Neuronal stem cell (in vitro differentiated cells): ENCODE data around the gene ODAD4.
"Not testable (repeated sequence)": the region's sequence is repeated elsewhere in the genome, so short reads cannot be mapped to it uniquely, and the experiment has no call there.

ENCODE experiments used
- DNase-seq: peaks from one replicate; pipeline ENCODE4 v3.0.0-alpha.2; 2013; ENCODE audit warnings: low spot score
- H2AFZ ChIP-seq: one replicate; pipeline ENCODE4 v1.6.1; 2013; ENCODE audit warnings: mild to moderate bottlenecking, low read length, inconsistent platforms
- H2AK5ac ChIP-seq: 2 replicates; pipeline ENCODE4 v1.6.1; 2013; ENCODE audit warnings: low read depth, mild to moderate bottlenecking, inconsistent platforms, low read length, moderate library complexity, mixed read lengths
- H2BK120ac ChIP-seq: 2 replicates; pipeline ENCODE4 v1.6.1; 2013; ENCODE audit warnings: low read depth, mild to moderate bottlenecking, inconsistent platforms, low read length, moderate library complexity, mixed read lengths
- H2BK12ac ChIP-seq: one replicate; pipeline ENCODE4 v1.6.1; 2013; ENCODE audit warnings: low read length, inconsistent platforms
- H2BK15ac ChIP-seq: 2 replicates; pipeline ENCODE4 v1.6.1; 2013; ENCODE audit warnings: mild to moderate bottlenecking, low read length, inconsistent platforms, mixed read lengths
- H2BK5ac ChIP-seq: one replicate; pipeline ENCODE4 v1.6.1; 2013; ENCODE audit warnings: inconsistent platforms, mild to moderate bottlenecking, low read length, moderate library complexity
- H3K14ac ChIP-seq: one replicate; pipeline ENCODE4 v1.6.1; 2013; ENCODE audit warnings: low read length, inconsistent platforms
- H3K18ac ChIP-seq: 2 replicates; pipeline ENCODE4 v1.6.1; 2013; ENCODE audit warnings: low read length, inconsistent platforms
- H3K23ac ChIP-seq: 2 replicates; pipeline ENCODE4 v1.6.1; 2013; ENCODE audit warnings: low read depth, mild to moderate bottlenecking, mixed read lengths, low read length, inconsistent platforms; ENCODE audit not compliant: poor library complexity
- H3K27ac ChIP-seq: replicated peaks from 3 replicates; pipeline ENCODE4 v1.5.1; 2013; ENCODE audit warnings: low read length, inconsistent platforms
- H3K27me3 ChIP-seq, 3 experiments: 2 replicates each; pipeline ENCODE4 v1.6.1; 2013; ENCODE audit warnings: low read length in 3 of 3, mild to moderate bottlenecking in 2 of 3, inconsistent platforms in 1 of 3, low read depth in 1 of 3, mixed read lengths in 1 of 3, moderate library complexity in 1 of 3; ENCODE audit not compliant: control insufficient read depth in 3 of 3, insufficient read depth in 3 of 3
- H3K36me3 ChIP-seq, 2 donors: replicated peaks in 1 of 2; 2 replicates each; pipeline ENCODE4 v1.6.1; 2013; ENCODE audit warnings: low read length in 2 of 2; ENCODE audit not compliant: control insufficient read depth in 2 of 2, insufficient read depth in 2 of 2
- H3K4ac ChIP-seq: 2 replicates; pipeline ENCODE4 v1.6.1; 2013; ENCODE audit warnings: inconsistent platforms, mild to moderate bottlenecking, low read length, moderate library complexity
- H3K4me1 ChIP-seq, 2 donors: 1 replicate in 1 of 2; 2 replicates in 1 of 2; pipeline ENCODE4 v1.6.1; 2013; ENCODE audit warnings: low read length in 2 of 2, low read depth in 1 of 2; ENCODE audit not compliant: control insufficient read depth in 2 of 2, insufficient read depth in 1 of 2
- H3K4me2 ChIP-seq: one replicate; pipeline ENCODE4 v1.6.1; 2013; ENCODE audit warnings: mild to moderate bottlenecking, low read length, inconsistent platforms; ENCODE audit not compliant: insufficient read depth, poor library complexity, severe bottlenecking
- H3K4me3 ChIP-seq, 2 donors: 2 replicates each; pipeline ENCODE4 v1.5.1; 2013; ENCODE audit warnings: low read length in 2 of 2, mild to moderate bottlenecking in 2 of 2, inconsistent platforms in 1 of 2, moderate library complexity in 1 of 2
- H3K79me1 ChIP-seq: one replicate; pipeline ENCODE4 v1.6.1; 2013; ENCODE audit warnings: low read depth, mild to moderate bottlenecking, inconsistent platforms, low read length, moderate library complexity
- H3K9ac ChIP-seq: one replicate; pipeline ENCODE4 v1.6.1; 2013; ENCODE audit warnings: mild to moderate bottlenecking, low read depth, low read length, inconsistent platforms; ENCODE audit not compliant: poor library complexity
- H3K9me3 ChIP-seq, 2 donors: replicated peaks in 1 of 2; 2 replicates each; pipeline versions ENCODE3 to v1.6.1; 2013; ENCODE audit warnings: low read length in 2 of 2, mild to moderate bottlenecking in 2 of 2, inconsistent platforms in 1 of 2, low read depth in 1 of 2, mixed read lengths in 1 of 2, moderate library complexity in 1 of 2; ENCODE audit not compliant: control insufficient read depth in 2 of 2, insufficient read depth in 1 of 2
- H4K8ac ChIP-seq: one replicate; pipeline ENCODE4 v1.6.1; 2013; ENCODE audit warnings: low read depth, mild to moderate bottlenecking, inconsistent platforms, low read length, moderate library complexity
- H4K91ac ChIP-seq: one replicate; pipeline ENCODE4 v1.6.1; 2013; ENCODE audit warnings: low read length, low read depth, mild to moderate bottlenecking, inconsistent platforms; ENCODE audit not compliant: poor library complexity
- WGBS, 2 donors: extraction: QIAGEN DNeasy Blood & Tissue Kit; methylation state at CpG; one replicate each; pipeline ENCODE4 v1.1.7; 2013; ENCODE audit warnings: missing lambda C conversion rate in 2 of 2, mixed read lengths in 1 of 2; ENCODE audit not compliant: insufficient read length in 2 of 2, insufficient replicate concordance in 1 of 2; ENCODE audit errors: extremely low coverage in 2 of 2; 5-methylcytosine and 5-hydroxymethylcytosine counted together

ODAD4 gene

DNA sequence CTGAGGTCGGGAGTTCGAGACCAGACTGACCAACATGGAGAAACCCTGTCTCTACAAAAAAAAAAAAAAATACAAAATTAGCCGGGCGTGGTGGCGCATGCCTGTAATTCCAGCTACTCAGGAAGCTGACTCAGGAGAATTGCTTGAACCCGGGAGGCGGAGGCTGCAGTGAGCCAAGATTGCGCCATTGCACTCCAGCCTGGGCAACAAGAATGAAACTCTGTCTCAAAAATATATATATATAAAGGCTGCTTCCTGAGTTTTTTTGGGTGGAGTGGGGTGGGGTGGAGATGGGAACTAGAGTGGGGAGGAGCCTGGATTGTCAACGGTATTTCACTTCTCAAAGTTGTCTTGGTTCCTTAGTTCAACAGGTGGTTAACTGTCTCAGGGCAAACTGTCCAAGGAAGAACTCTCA lies 79.9 kb downstream of the ODAD4 start:
- H3K9ac ChIP-seq, H4K8ac ChIP-seq, H3K14ac ChIP-seq, H3K18ac ChIP-seq, H3K9me3 ChIP-seq, H3K4ac ChIP-seq, H2BK15ac ChIP-seq, H3K79me1 ChIP-seq, H4K91ac ChIP-seq, H2AK5ac ChIP-seq, H3K27me3 ChIP-seq, H3K4me2 ChIP-seq, H2BK120ac ChIP-seq, H2AFZ ChIP-seq, H3K27ac ChIP-seq, H2BK12ac ChIP-seq, H3K4me1 ChIP-seq, DNase-seq, H3K23ac ChIP-seq, H2BK5ac ChIP-seq, H3K4me3 ChIP-seq: not testable (repeated sequence)
- H3K36me3 ChIP-seq: peaks cover 3 to 49% of the 10 kb centered on the region in 2 donors
- WGBS, 2 donors: no CpG with 5 or more reads among the region's 9 CpGs

DNA sequence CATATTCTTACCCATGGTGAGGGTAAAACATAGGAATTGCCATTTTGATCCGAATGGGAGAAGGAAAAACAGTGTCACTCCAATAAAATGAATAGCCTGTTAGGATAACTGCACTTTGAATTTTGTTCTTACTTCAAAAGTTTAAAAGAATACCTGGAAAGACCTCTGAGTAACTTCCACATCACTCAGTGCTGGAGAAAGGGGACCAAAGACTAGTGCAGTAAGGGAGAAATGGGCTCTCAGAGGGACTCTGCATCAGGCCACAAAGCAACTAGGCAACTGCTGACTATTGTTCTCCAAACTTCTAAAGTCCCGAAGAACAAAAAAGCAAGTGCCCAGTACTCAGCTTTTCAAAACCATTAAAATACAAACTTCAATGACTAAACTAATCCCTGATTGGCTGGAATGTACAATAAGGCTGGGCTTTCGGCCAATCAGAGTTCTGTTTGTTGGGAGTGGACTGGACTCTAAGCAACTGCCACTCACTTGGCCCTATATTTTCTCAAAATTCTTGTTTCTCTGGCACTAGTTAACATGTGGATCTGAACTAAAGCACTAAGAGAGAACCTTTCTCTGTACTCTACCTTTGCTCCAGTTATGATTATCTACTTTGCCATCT lies 80.6 kb downstream of the ODAD4 start:
- Histone ChIP-seq H4K91ac (no peak overlapping the region), H3K4me3 (no peak overlapping the region), H3K9ac (no peak overlapping the region), H2BK12ac (no peak overlapping the region), H3K27ac (no peak overlapping the region), H3K14ac (no peak overlapping the region), H2BK15ac (no peak overlapping the region), H2AK5ac (no peak overlapping the region), H3K36me3 (peaks cover 3 to 47% of the 10 kb centered on the region in 2 donors), H2BK5ac (no peak overlapping the region), H2AFZ (no peak overlapping the region), H3K4ac (no peak overlapping the region), H3K79me1 (peaks cover 6% of the 10 kb centered on the region), H3K9me3 (no peaks in the 10 kb centered on the region), H3K18ac (no peak overlapping the region), H3K4me2 (no peak overlapping the region), H3K4me1 (peaks cover 1 to 3% of the 10 kb centered on the region in 2 donors), H4K8ac (no peak overlapping the region), H3K27me3 (no peaks in the 10 kb centered on the region), H3K23ac (no peak overlapping the region), H2BK120ac (no peak overlapping the region)
- WGBS, 2 donors: no CpG with 5 or more reads among the region's 3 CpGs
- no peak for DNase-seq

DNA sequence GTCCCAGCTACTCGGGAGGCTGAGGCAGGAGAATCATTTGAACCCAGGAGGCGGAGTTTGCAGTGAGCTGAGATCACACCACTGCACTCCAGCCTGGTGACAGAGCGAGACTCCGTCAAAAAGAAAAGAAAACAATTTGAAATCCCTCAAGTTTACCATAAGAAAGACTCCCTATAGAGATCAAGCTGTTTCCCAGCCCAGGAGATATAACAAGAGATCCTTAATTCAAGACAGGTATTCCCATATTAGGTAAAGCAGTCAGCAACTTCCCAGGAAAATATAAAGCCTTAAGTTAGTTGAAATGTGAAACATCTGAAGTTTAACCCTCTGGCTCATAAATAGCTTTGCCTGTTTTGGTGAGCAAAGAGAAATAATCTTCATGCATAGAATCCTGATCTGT lies 81.9 kb downstream of the ODAD4 start:
- not testable (repeated sequence) for H2BK15ac ChIP-seq, H4K91ac ChIP-seq, H3K9me3 ChIP-seq, H2BK5ac ChIP-seq, DNase-seq, H3K18ac ChIP-seq, H2AFZ ChIP-seq, H3K27me3 ChIP-seq, H3K4ac ChIP-seq, H3K4me1 ChIP-seq, H4K8ac ChIP-seq, H3K9ac ChIP-seq, H3K4me3 ChIP-seq, H3K27ac ChIP-seq, H3K4me2 ChIP-seq, H3K14ac ChIP-seq, H2BK12ac ChIP-seq, H3K23ac ChIP-seq, H2AK5ac ChIP-seq, H2BK120ac ChIP-seq
- WGBS, 2 donors: no CpG with 5 or more reads among the region's 4 CpGs
- peaks cover 11% of the 10 kb centered on the region for H3K79me1 ChIP-seq
- H3K36me3 ChIP-seq: peaks cover 3 to 43% of the 10 kb centered on the region in 2 donors

DNA sequence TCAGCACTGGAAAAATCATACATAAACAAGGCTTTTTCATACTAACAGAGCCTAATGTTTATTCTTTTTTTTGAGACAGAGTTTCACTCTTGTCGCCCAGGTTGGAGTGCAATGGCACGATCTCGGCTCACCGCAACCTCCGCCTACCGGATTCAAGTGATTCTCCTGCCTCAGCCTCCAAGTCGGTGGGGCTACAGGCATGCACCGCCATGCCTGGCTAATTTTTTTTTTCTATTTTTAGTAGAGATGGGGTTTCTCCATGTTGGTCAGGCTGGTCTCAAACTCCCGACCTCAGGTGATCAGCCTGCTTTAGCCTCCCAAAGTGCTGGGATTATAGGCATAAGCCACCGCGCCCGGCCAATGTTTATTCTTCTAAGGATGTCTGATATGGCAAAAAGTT lies 83.3 kb downstream of the ODAD4 start:
- not testable (repeated sequence) for H3K4ac ChIP-seq, H4K91ac ChIP-seq, H2BK15ac ChIP-seq, H4K8ac ChIP-seq, H3K23ac ChIP-seq, H2BK12ac ChIP-seq, H3K9ac ChIP-seq, H2BK5ac ChIP-seq, H2AK5ac ChIP-seq, H3K27me3 ChIP-seq, H2BK120ac ChIP-seq, H3K27ac ChIP-seq, H3K4me2 ChIP-seq, H3K9me3 ChIP-seq, H3K4me1 ChIP-seq, H2AFZ ChIP-seq, H3K4me3 ChIP-seq, H3K14ac ChIP-seq, H3K18ac ChIP-seq, DNase-seq
- Histone ChIP-seq H3K36me3 (peaks cover 3 to 39% of the 10 kb centered on the region in 2 donors), H3K79me1 (peaks cover 13% of the 10 kb centered on the region)
- WGBS, 2 donors: no CpG with 5 or more reads among the region's 12 CpGs
